PC-9 (cell line): ENCODE measurements around the gene HOXB3. TPM values are rescaled to one million over a fixed set of nuclear protein-coding genes. Genes with fewer than 3 reads are reported as not detected.

Source experiments
- BruUV-seq: library from RNA; stranded (reverse); fragments of 400-500 nt; replicated peaks from 2 replicates; lab custom pipeline; 2021; lab: Mats Ljungman, UMichigan
- CTCF ChIA-PET: fragments of 300-600 bp; sonication (Branson Sonifier 250); formaldehyde crosslinking; loops from one replicate; lab custom pipeline; 2022; ENCODE audit warnings: antibody characterized with exemption; lab: Charles Lee
- POLR2A ChIA-PET: fragments of 300-600 bp; sonication (Branson Sonifier 250); formaldehyde crosslinking; loops from one replicate; lab custom pipeline; 2022; ENCODE audit warnings: antibody characterized with exemption; ENCODE audit not compliant: unreplicated experiment; lab: Charles Lee
- DNase-seq, 2 experiments: peaks; one replicate each; pipeline versions ENCODE4 v3.0.0 to v3.0.0-alpha.2; 2015 to 2022; ENCODE audit warnings: mixed read lengths in 1 of 2
- H2AFZ ChIP-seq: fragments of 200-600 bp; sonication (generic); 2 replicates; pipeline ENCODE4 v1.8.1; 2017; ENCODE audit warnings: antibody characterized with exemption
- H3F3A ChIP-seq: fragments of 200-600 bp; sonication (generic); 2 replicates; pipeline ENCODE4 v1.8.1; 2017; ENCODE audit warnings: antibody characterized with exemption, mild to moderate bottlenecking, low read depth; ENCODE audit not compliant: insufficient read depth
- H3K27ac ChIP-seq: fragments of 200-600 bp; sonication (generic); 2 replicates; pipeline ENCODE4 v1.6.1; 2016; ENCODE audit warnings: mixed run types
- H3K27me3 ChIP-seq: fragments of 200-600 bp; sonication (generic); 2 replicates; pipeline ENCODE4 v1.6.1; 2016; ENCODE audit warnings: low read depth, mixed run types; ENCODE audit not compliant: insufficient read depth
- H3K36me3 ChIP-seq: fragments of 200-600 bp; sonication (generic); 2 replicates; pipeline ENCODE4 v1.6.1; 2016; ENCODE audit warnings: low read depth, mixed run types
- H3K4me1 ChIP-seq: fragments of 200-600 bp; sonication (generic); replicated peaks from 2 replicates; pipeline ENCODE4 v1.6.1; 2016; ENCODE audit warnings: mixed run types; ENCODE audit not compliant: insufficient read depth
- H3K4me2 ChIP-seq: fragments of 200-600 bp; sonication (generic); 2 replicates; pipeline ENCODE4 v1.6.1; 2017; ENCODE audit warnings: mixed run types
- H3K4me3 ChIP-seq: fragments of 200-600 bp; sonication (generic); 2 replicates; pipeline ENCODE4 v1.6.1; 2016; ENCODE audit warnings: mixed run types
- H3K79me2 ChIP-seq: fragments of 200-600 bp; sonication (generic); 2 replicates; pipeline ENCODE4 v1.6.1; 2017; ENCODE audit warnings: low read depth, mixed run types
- H3K9me2 ChIP-seq: fragments of 200-600 bp; sonication (generic); 2 replicates; pipeline ENCODE4 v1.8.1; 2017; ENCODE audit warnings: mild to moderate bottlenecking; ENCODE audit not compliant: insufficient read depth
- H3K9me3 ChIP-seq: fragments of 200-600 bp; sonication (generic); 2 replicates; pipeline ENCODE4 v1.8.1; 2016; ENCODE audit warnings: low read depth; ENCODE audit not compliant: insufficient read depth
- H4K20me1 ChIP-seq: fragments of 200-600 bp; sonication (generic); 2 replicates; pipeline ENCODE4 v1.8.1; 2017; ENCODE audit not compliant: insufficient read depth
- EZH2 ChIP-seq: fragments of 200-600 bp; sonication (generic); IDR thresholded peaks from 2 replicates; pipeline ENCODE4 v1.8.0; 2017; ENCODE audit warnings: antibody characterized with exemption, low read depth
- intact Hi-C: fragments of 100-400 bp; cut with micrococcal nuclease; formaldehyde crosslinking; loops from one replicate; pipeline ENCODE4 v1.10.0; 2022; ENCODE audit not compliant: unreplicated experiment
- total RNA-seq: library from RNA; stranded (reverse); gene quantifications from 2 replicates; pipeline ENCODE4 v1.2.3, GENCODE V29; 2021
- TF ChIP-seq, protein P1 (sequence below): fragments of 200-600 bp; sonication (generic); conservative IDR thresholded peaks from 2 replicates; pipeline ENCODE4 v1.6.1; 2017; ENCODE audit warnings: mixed run types, antibody characterized with exemption, mild to moderate bottlenecking, moderate library complexity

HOXB3 gene
- total RNA-seq, 1 experiment from 2014 or later, result 19.1 TPM

DNA sequence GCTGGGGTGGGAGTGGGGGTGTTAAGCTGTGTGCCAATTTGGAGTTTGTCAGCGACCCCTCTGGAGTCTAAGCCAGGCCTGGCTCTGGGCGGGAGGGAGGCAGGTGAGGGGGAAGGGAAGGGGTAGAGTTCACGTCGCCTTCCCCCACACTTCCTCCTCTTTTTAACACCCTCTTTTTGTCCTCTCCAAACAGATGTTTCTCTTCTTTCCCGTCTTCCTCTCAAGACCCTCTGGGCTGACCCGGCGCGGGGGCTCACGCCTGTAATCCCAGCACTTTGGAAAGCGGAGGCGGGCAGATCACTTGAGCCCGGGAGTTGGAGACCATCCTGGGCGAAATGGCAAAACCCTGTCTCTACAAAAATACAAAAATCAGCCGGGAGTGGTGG, 62.5 kb downstream of the HOXB3 start:
- Histone ChIP-seq H3K79me2 (no peaks in the 10 kb centered on the region), H2AFZ (no peak overlapping the region), H3F3A (no peaks in the 10 kb centered on the region), H3K36me3 (no peaks in the 10 kb centered on the region), H3K4me2 (no peak overlapping the region), H3K27ac (no peak overlapping the region), H3K27me3 (no peaks in the 10 kb centered on the region), H3K9me3 (no peaks in the 10 kb centered on the region), H3K4me1 (peaks cover 7% of the 10 kb centered on the region), H3K4me3 (no peak overlapping the region), H3K9me2 (no peaks in the 10 kb centered on the region), H4K20me1 (no peaks in the 10 kb centered on the region)
- intact Hi-C loops, result loop anchor here (2.0 kb wide), 1 partner anchor 71 kb away; no protein-coding TSS in a partner anchor
- DNase-seq, result no peak
- CTCF ChIA-PET, result no interaction called here
- no TSS peak for BruUV-seq
- TF ChIP-seq EZH2, result no peak
- TF ChIP-seq, protein P1, sequence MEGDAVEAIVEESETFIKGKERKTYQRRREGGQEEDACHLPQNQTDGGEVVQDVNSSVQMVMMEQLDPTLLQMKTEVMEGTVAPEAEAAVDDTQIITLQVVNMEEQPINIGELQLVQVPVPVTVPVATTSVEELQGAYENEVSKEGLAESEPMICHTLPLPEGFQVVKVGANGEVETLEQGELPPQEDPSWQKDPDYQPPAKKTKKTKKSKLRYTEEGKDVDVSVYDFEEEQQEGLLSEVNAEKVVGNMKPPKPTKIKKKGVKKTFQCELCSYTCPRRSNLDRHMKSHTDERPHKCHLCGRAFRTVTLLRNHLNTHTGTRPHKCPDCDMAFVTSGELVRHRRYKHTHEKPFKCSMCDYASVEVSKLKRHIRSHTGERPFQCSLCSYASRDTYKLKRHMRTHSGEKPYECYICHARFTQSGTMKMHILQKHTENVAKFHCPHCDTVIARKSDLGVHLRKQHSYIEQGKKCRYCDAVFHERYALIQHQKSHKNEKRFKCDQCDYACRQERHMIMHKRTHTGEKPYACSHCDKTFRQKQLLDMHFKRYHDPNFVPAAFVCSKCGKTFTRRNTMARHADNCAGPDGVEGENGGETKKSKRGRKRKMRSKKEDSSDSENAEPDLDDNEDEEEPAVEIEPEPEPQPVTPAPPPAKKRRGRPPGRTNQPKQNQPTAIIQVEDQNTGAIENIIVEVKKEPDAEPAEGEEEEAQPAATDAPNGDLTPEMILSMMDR, result no peak
- POLR2A ChIA-PET, result no interaction called here

DNA sequence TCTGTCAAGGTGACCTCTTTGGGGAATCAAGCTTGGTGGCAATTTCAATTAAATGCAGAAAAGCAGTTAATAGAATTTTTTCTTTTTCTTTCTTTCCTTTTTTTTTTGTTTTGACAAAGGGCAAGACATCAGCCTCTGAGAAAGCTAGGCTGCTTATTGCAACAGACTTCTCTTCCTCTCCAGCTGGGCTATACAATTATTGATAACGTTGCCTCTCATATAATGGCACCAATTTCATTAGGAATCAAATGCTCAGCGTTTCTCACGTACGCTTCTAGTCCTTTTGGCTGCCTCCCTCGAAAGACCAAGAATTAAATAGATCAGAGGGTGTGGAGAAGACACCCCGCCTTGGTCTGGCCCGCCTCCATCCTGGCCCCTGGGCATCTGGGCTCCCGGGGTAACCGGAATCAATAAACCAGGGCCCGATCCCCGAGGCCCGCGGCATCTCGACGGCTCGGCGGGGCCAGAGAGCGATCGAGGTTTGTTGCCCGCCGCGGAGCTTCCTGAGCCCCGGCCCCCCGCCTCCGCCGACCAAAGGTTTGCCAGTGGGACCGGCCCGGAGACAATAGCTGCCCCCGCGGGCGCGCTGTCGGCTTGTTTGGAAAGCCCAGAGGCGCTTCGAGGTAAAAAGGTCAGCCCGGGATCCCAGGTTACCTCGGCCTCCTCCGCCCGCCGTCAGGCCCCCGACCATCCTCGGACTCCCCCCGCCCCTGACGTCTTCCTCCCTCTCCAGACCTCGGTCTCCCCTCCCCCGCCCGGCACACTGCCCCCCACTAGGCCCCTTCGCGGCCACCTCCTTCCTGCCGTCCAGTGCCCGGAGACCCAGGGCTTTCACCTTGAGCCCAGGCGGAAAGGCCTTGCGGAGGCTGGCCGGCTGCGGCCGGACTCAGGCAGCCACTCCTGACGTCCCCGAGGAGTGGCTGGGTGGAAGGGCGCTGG, 63.2 kb downstream of the HOXB3 start:
- ChIA-PET CTCF (no interaction called here), POLR2A (no interaction called here)
- Histone ChIP-seq H3K4me1 (peaks cover 14% of the 10 kb centered on the region), H3F3A (no peaks in the 10 kb centered on the region), H3K27me3 (no peaks in the 10 kb centered on the region), H3K9me3 (no peaks in the 10 kb centered on the region), H3K4me2 (no peak overlapping the region), H3K9me2 (no peaks in the 10 kb centered on the region), H4K20me1 (no peaks in the 10 kb centered on the region), H3K79me2 (no peaks in the 10 kb centered on the region), H3K4me3 (no peak overlapping the region), H2AFZ (no peak overlapping the region), H3K36me3 (no peaks in the 10 kb centered on the region), H3K27ac (no peak overlapping the region)
- no peak for DNase-seq
- TF ChIP-seq, protein P1, result no peak
- no peak for TF ChIP-seq EZH2
- intact Hi-C loops, result loop anchor here (2.0 kb wide), 1 partner anchor 70 kb away; no protein-coding TSS in a partner anchor
- no TSS peak for BruUV-seq

DNA sequence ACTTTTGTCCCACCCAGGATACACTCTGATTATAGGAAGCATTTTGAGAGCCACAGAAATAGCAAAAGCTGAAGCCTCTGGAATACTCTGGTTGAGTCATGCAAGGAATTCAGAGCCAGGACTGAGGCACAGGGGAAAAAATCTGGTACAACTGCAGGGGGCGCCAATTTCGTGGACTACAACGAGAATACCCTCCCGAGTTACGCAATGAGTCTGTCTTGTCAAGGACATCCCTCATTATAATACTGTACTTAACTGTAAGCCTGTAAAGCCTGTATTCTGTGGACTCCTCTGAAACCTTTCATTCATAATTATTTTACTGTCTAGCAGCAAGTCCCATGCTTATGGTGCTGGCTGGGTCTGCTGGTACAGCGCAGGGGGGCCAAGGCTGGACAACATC, 67.0 kb downstream of the HOXB3 start:
- ChIA-PET POLR2A (no interaction called here), CTCF (no interaction called here)
- no peak overlapping the region for H3K27ac ChIP-seq

More for the DNA sequence above, 67.0 kb downstream of the HOXB3 start:
- Histone ChIP-seq H4K20me1 (no peaks in the 10 kb centered on the region), H3K4me3 (no peak overlapping the region), H3K9me2 (no peaks in the 10 kb centered on the region), H3K4me2 (no peak overlapping the region), H2AFZ (no peak overlapping the region), H3K27me3 (no peaks in the 10 kb centered on the region), H3K9me3 (no peaks in the 10 kb centered on the region), H3K79me2 (no peaks in the 10 kb centered on the region), H3K36me3 (no peaks in the 10 kb centered on the region), H3K4me1 (peaks cover 24% of the 10 kb centered on the region), H3F3A (peaks cover 8% of the 10 kb centered on the region; the same call in 1 of the 2 replicates)
- DNase-seq, result no peak
- intact Hi-C loops, result no loop called here
- no TSS peak for BruUV-seq
- TF ChIP-seq, protein P1, result peak; percentile 39; the same call in 1 of the 2 replicates
- no peak for TF ChIP-seq EZH2
